Panc1 (cell line): ENCODE measurements around the gene ATE1. TPM values are rescaled to one million over a fixed set of nuclear protein-coding genes. Genes with fewer than 3 reads are reported as not detected.

ENCODE experiments used
- ATAC-seq: fragments of 200-7000 bp; cut with Tn5 transposase; 2 replicates; pipeline ENCODE4 v1.9.1; 2020; ENCODE audit warnings: mild to moderate bottlenecking, moderate library complexity
- BruUV-seq: library from RNA; stranded (reverse); fragments of 400-500 nt; replicated peaks from 2 replicates; lab custom pipeline; 2021; lab: Mats Ljungman, UMichigan
- CTCF ChIA-PET: fragments of 300-600 bp; sonication (Branson Sonifier 250); formaldehyde crosslinking; loops from one replicate; lab custom pipeline; 2022; ENCODE audit warnings: antibody characterized with exemption; lab: Charles Lee
- POLR2A ChIA-PET: fragments of 300-600 bp; sonication (Branson Sonifier 250); formaldehyde crosslinking; loops from one replicate; lab custom pipeline; 2022; ENCODE audit warnings: antibody characterized with exemption; lab: Charles Lee
- DNase-seq: peaks from one replicate; pipeline ENCODE4 v3.0.0-alpha.2; 2010; ENCODE audit warnings: low read depth, low spot score
- H3K27ac ChIP-seq: 2 replicates; pipeline ENCODE4 v1.5.1; 2011; ENCODE audit warnings: mild to moderate bottlenecking, low read length, inconsistent platforms
- H3K27me3 ChIP-seq: fragments of 200-500 bp; sonication (Bioruptor generic); 2 replicates; pipeline ENCODE4 v1.6.0; 2014; ENCODE audit warnings: low read length, inconsistent platforms; ENCODE audit not compliant: control insufficient read depth, insufficient read depth
- H3K36me3 ChIP-seq: fragments of 200-500 bp; sonication (Bioruptor generic); 2 replicates; pipeline ENCODE4 v1.5.1; 2014; ENCODE audit warnings: inconsistent platforms, mild to moderate bottlenecking, low read length, moderate library complexity; ENCODE audit not compliant: control insufficient read depth, insufficient read depth
- H3K4me1 ChIP-seq: 2 replicates; pipeline ENCODE4 v1.5.1; 2011; ENCODE audit warnings: inconsistent platforms, mild to moderate bottlenecking, low read length, moderate library complexity; ENCODE audit not compliant: control insufficient read depth, insufficient read depth
- H3K4me3 ChIP-seq, 2 experiments: 2 replicates each; pipeline ENCODE4 v1.5.1; 2011 to 2012; ENCODE audit warnings: low read depth in 2 of 2, low read length in 2 of 2, mild to moderate bottlenecking in 2 of 2, inconsistent platforms in 1 of 2, moderate library complexity in 1 of 2
- H3K9me3 ChIP-seq: fragments of 200-500 bp; sonication (Bioruptor generic); 2 replicates; pipeline ENCODE4 v1.5.1; 2014; ENCODE audit warnings: low read depth, mild to moderate bottlenecking, inconsistent platforms, low read length, moderate library complexity; ENCODE audit not compliant: control insufficient read depth, insufficient read depth
- CTCF ChIP-seq: fragments of 450-650 bp; IDR thresholded peaks from 2 replicates; pipeline ENCODE4 v1.5.1; 2017; ENCODE audit warnings: mild to moderate bottlenecking
- POLR2AphosphoS5 ChIP-seq: IDR thresholded peaks from 2 replicates; pipeline ENCODE4 v1.6.1; 2012; ENCODE audit warnings: mild to moderate bottlenecking, low read depth, low read length, moderate library complexity
- REST ChIP-seq, 2 experiments: IDR thresholded peaks; 2 replicates each; pipeline ENCODE4 v1.6.1; 2011 to 2012; ENCODE audit warnings: low read depth in 2 of 2, control low read depth in 1 of 2, low read length in 1 of 2, mild to moderate bottlenecking in 1 of 2, moderate library complexity in 1 of 2; ENCODE audit not compliant: insufficient read depth in 1 of 2
- SIN3A ChIP-seq: IDR thresholded peaks from 2 replicates; pipeline ENCODE4 v1.6.1; 2012; ENCODE audit warnings: low read depth, mild to moderate bottlenecking, low read length, moderate library complexity, borderline replicate concordance; ENCODE audit not compliant: insufficient read depth
- TCF7L2 ChIP-seq: IDR thresholded peaks from 2 replicates; pipeline ENCODE4 v1.6.1; 2011; ENCODE audit warnings: mild to moderate bottlenecking, low read depth, low read length, inconsistent platforms
- in situ Hi-C: cut with HindIII; loops from 2 replicates; pipeline ENCODE4 v1.10.0; 2016; ENCODE audit warnings: low sequenced_read_pairs, low pct_unique_long_range_greater_than_20kb
- intact Hi-C: fragments of 100-400 bp; cut with micrococcal nuclease; formaldehyde crosslinking; loops from one replicate; pipeline ENCODE4 v1.10.0; 2022; ENCODE audit not compliant: unreplicated experiment
- total RNA-seq: library from RNA; stranded (reverse); gene quantifications from one replicate; pipeline ENCODE4 v1.2.1, GENCODE V29; 2021; ENCODE audit not compliant: unreplicated experiment

The ATE1 gene
- total RNA-seq, 1 experiment from 2014 or later = 45.5 TPM

GRCh38 chr10:121914661-121915060 lies 13.2 kb downstream of the ATE1 start:
- Histone ChIP-seq H3K27ac (no peak overlapping the region), H3K9me3 (no peaks in the 10 kb centered on the region), H3K36me3 (peaks cover 5% of the 10 kb centered on the region; the same call in 1 of the 2 replicates), H3K4me3 (no peak overlapping the region), H3K4me1 (peaks cover 9% of the 10 kb centered on the region), H3K27me3 (no peaks in the 10 kb centered on the region)
- DNase-seq (no peak), ATAC-seq (no peak)
- no TSS peak for BruUV-seq
- ChIA-PET CTCF (no interaction called here), POLR2A (no interaction called here)
- in situ Hi-C loops (no loop called here), intact Hi-C loops (no loop called here)
- no peak for TF ChIP-seq CTCF
- TF ChIP-seq TCF7L2 = no peak
- no peak for TF ChIP-seq POLR2AphosphoS5

GRCh38 chr10:121911421-121911697 lies 16.5 kb downstream of the ATE1 start:
- DNase-seq (no peak), ATAC-seq (no peak)
- peak overlapping the region; percentile 41; the same call in 1 of the 2 replicates for H3K27ac ChIP-seq
- intact Hi-C loops = no loop called here
- TF ChIP-seq REST (IDR thresholded peaks at IDR 0.05; ENCODE audit: insufficient read depth in 1 of 2, low read depth in 2 of 2, low read length in 1 of 2) = no peak
- TF ChIP-seq SIN3A = no peak
- TF ChIP-seq CTCF = no peak
- no peak for TF ChIP-seq TCF7L2
- TF ChIP-seq POLR2AphosphoS5 = no peak
- ChIA-PET POLR2A (interaction anchor here (0.6 kb wide), 1 partner anchor 83 kb away, joined by 3 read pairs; no protein-coding TSS in a partner anchor), CTCF (interaction anchor here (0.9 kb wide), 1 partner anchor 10 kb away, joined by 5 read pairs; no protein-coding TSS in a partner anchor)
- no peaks in the 10 kb centered on the region for H3K27me3 ChIP-seq
- no peaks in the 10 kb centered on the region for H3K9me3 ChIP-seq
- in situ Hi-C loops = no loop called here
- peaks cover 5% of the 10 kb centered on the region; the same call in 1 of the 2 replicates for H3K36me3 ChIP-seq
- BruUV-seq = no TSS peak
- H3K4me3 ChIP-seq = no peak overlapping the region
- H3K4me1 ChIP-seq = peaks cover 9% of the 10 kb centered on the region
